ENCODE results near the gene CCDC33. TPM values are rescaled to one million over a fixed set of nuclear protein-coding genes. Genes with fewer than 3 reads are reported as not detected.

Gene CCDC33
- total RNA-seq, 1 experiment from 2014 or later, result 0.15 TPM

DNA sequence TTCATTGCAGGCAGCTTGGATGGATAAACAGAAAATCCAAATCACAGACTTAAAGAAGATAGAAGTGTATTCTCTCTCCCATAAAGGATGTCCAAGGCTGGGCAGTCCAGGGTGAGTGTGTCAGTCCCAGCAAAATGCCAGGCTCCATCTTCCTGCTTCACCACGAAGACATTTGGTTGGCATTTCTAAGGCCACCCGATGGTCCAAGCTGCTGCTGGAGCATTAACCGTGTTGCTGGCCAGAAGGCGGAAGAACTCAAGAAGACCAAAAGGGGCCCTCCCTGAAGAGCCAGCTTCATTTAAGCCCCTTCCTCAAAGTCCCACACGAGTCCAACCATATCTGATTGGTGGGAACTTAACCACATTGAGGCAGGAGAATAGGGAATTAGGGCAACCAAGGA lies 134.3 kb downstream of the CCDC33 start:
- Histone ChIP-seq H3K9ac (ENCODE audit: low read length) (no peak overlapping the region), H3K4me2 (ENCODE audit: low read length) (no peak overlapping the region), H3K4me3 (replicated peaks in 1 of 2; ENCODE audit: low read depth in 1 of 2, low read length in 2 of 2) (no peak overlapping the region), H3K27ac (ENCODE audit: low read depth, low read length) (no peak overlapping the region), H3K27me3 (ENCODE audit: insufficient read depth, low read length) (peaks cover 14% of the 10 kb centered on the region), H2AFZ (ENCODE audit: low read depth, low read length, poor library complexity, severe bottlenecking) (no peak overlapping the region), H3K79me2 (ENCODE audit: insufficient read depth, low read length) (no peaks in the 10 kb centered on the region), H3K9me2 (ENCODE audit: insufficient read depth) (no peaks in the 10 kb centered on the region), H4K20me1 (ENCODE audit: insufficient read depth) (no peaks in the 10 kb centered on the region), H3K4me1 (ENCODE audit: control insufficient read depth in 1 of 2, insufficient read depth in 2 of 2, low read length in 2 of 2) (peaks cover 10 to 24% of the 10 kb centered on the region in 2 experiments; a peak in 3 of 4 replicates), H3K36me3 (ENCODE audit: control insufficient read depth in 1 of 2, insufficient read depth in 2 of 2, low read length in 2 of 2) (no peaks in the 10 kb centered on the region), H3K9me3 (ENCODE audit: control insufficient read depth in 1 of 2, insufficient read depth in 1 of 2, low read depth in 1 of 2, low read length in 2 of 2) (no peaks in the 10 kb centered on the region)
- ChIA-PET RAD21 (ENCODE audit: low non-redundant PET in 1 of 2, low total read pairs in 2 of 2, uncharacterized antibody in 2 of 2, unreplicated experiment in 2 of 2) (no interaction called here), POLR2A (no interaction called here), CTCF (interaction anchor here (1.7 kb wide), 1 partner anchor 11 kb away, joined by 3 read pairs; no protein-coding TSS in a partner anchor)
- BruUV-seq (replicated peaks), result no TSS peak
- DNase-seq (ENCODE audit: low read depth, low spot score) (no peak), ATAC-seq (no peak)
- TF ChIP-seq CEBPB (IDR thresholded peaks at IDR 0.05; ENCODE audit: low read depth) (no peak), POLR2A (IDR thresholded peaks at IDR 0.05; ENCODE audit: borderline replicate concordance, extremely low read depth, insufficient read depth, insufficient read length) (no peak), POLR2AphosphoS5 (IDR thresholded peaks at IDR 0.05; ENCODE audit: low read depth, low read length) (no peak), SP1 (IDR thresholded peaks at IDR 0.05; ENCODE audit: low read depth) (no peak), SIN3A (IDR thresholded peaks at IDR 0.05; ENCODE audit: low read depth) (no peak), SRF (IDR thresholded peaks at IDR 0.05; ENCODE audit: low read depth) (no peak), ZBTB33 (IDR thresholded peaks at IDR 0.05; ENCODE audit: extremely low read depth, insufficient replicate concordance, low read length) (no peak), REST (IDR thresholded peaks at IDR 0.05; ENCODE audit: low read depth) (no peak), YY1 (IDR thresholded peaks at IDR 0.05; ENCODE audit: extremely low read depth, insufficient replicate concordance, low read depth, low read length) (no peak), CBX3 (IDR thresholded peaks at IDR 0.05; ENCODE audit: low read depth) (no peak)
- intact Hi-C loops (cut with micrococcal nuclease), result loop anchor here (10.0 kb wide), 1 partner anchor 614 kb away; no protein-coding TSS in a partner anchor

All from HCT116 (cell line).